NCI-H2196 treated with DMSO at 0.1 percent for 48 hours (cell line): ENCODE results near the gene IRF8.

Experiments
- DNase-seq: peaks from one replicate; lab custom pipeline; 2025; ENCODE audit not compliant: unreplicated experiment; lab: John Stamatoyannopoulos, UW

IRF8 gene

GRCh38 chr16:85913141-85913601, 14.2 kb downstream of the IRF8 start:
- DNase-seq: no peak

GRCh38 chr16:85913688-85914422, 14.9 kb downstream of the IRF8 start:
- no peak for DNase-seq

DNA sequence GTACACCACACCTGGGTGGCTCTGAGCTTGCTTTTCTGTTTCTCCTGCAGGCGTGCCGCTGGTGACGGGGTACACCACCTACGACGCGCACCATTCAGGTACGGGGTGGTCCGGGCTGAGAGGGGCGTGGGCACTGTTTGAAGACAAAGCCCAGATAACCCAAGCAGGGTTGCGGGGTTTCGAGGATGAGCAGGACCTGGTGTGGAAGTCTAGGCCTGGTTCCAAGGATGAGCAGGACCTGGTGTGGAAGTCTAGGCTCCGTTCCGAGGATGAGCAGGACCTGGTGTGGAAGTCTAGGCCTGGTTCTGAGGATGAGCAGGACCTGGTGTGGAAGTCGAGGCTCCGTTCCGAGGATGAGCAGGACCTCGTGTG, 15.4 kb downstream of the IRF8 start:
- no peak for DNase-seq

DNA sequence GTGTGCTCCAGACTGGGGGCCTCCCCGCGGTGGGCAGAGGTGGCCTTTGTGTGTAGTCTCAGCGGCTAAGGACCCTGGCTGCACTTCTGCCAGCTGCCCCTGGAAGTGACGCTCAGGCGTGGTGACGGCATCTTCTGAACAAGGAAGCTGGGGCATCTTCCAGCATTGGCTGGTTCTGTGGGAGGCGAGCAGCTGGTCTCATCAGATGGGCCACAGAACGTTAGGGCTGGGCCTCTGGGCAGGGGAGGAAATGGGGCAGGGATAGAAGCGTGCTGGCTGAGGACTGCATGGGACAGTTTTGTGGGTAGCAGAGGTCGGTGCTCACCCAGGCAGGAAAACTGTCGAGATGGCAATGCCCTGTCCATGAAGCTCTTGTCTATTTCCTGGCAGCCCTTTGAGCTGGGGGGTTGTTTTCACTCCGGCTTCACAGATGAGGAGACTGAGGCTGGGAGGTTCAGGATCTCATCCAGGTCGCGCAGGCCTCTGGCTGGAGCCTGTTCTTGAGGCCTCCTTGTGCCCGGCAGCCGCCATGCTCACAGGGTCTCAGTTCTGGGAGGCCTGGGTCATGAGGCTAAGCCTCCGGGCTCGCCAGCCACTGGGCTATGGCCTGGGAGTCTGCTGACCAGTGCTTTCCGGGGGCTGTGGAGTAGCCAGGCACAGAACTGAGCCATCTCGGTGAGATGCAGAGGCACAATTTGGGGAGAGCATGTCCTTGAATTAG, 16.3 kb downstream of the IRF8 start:
- no peak for DNase-seq

- DNase-seq: no peak
Observed at GRCh38 chr16:85916141-85916890, 17.4 kb downstream of the IRF8 start.

DNA sequence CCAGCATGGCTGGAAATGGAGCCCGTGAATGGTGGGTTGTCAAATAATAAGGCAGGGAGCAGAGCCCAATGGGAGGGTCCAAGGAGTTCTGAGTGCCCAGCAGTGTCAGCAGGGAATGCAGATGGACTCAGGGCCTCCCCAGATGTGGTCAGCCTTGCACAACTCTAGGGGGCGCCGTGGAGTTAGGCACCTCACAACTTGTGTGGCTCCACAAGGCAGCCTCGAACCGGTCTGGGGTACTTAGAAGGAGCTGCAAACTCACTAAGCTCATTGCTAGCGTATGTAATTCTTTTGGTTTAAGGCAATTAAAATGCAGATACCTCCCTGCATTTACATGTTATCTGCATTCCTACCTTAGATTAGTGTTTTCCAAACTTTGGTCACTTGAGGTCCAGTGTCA, 18.1 kb downstream of the IRF8 start:
- no peak for DNase-seq

DNA sequence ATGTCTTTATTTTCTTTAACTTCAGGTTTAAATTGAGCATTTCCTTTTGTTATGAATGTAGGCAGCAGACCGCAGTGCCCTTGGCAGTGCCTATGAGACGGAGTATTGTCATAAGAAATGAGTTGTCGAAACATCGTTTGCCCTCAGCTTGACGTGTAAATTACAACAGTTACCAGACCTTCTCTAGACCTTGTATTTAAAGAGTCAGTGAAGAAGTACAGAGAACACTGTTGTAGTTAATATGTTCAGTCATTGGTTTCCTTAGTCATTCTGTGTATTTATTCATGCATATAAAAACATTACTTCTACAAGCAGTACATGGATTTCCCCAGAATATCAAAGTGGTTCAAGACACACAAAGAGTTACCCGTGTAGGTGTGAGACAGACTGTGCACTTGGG, 19.0 kb downstream of the IRF8 start:
- no peak for DNase-seq

- DNase-seq: no peak
Observed at GRCh38 chr16:85918436-85918835, 19.5 kb downstream of the IRF8 start.

DNA sequence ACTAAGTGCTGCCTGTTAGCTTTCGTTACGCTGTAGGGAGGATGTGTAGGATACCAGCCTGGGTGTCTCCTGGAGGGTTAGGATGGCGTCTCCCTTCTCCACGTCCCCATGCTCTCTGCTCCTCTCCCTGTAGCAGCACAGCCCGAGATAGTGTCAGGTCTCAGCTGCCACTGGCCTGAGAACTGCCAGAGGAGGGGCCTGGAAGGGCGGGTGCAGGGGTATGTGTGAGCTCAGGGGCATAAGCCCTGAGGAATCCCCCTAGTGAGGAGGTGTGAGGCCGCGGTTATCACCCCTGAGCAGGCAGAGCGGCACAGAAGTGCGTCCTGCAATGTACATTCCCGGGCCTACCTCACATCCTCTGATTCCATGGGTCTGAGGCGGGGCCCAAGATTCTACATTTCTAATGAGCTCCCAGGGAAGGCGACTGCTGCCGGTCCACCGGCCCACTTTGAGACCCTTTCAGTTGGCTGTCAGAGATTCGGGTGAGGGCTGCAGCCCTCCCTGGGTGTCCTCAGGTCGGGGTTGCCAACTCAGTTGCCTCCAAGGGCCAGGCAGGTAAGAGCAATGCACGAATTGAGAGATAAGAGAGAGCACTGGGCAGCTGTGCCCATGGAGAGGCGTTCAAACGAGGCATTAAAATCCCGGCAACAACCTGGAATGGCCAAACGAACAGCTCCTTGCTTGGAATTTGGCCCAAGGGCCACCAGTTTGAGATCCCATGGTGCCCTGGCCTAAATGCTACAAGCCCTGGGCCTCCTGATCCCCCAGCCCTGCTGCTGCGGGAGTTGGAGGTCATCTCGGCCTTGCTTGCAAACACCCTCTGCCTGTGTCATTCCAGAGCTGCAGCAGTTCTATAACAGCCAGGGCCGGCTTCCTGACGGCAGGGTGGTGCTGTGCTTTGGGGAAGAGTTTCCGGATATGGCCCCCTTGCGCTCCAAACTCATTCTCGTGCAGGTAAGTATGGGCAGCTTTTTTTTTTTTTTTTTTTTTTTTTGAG, 20.6 kb downstream of the IRF8 start:
- no peak for DNase-seq

GRCh38 chr16:85921026-85921425, 22.1 kb downstream of the IRF8 start:
- no peak for DNase-seq

DNA sequence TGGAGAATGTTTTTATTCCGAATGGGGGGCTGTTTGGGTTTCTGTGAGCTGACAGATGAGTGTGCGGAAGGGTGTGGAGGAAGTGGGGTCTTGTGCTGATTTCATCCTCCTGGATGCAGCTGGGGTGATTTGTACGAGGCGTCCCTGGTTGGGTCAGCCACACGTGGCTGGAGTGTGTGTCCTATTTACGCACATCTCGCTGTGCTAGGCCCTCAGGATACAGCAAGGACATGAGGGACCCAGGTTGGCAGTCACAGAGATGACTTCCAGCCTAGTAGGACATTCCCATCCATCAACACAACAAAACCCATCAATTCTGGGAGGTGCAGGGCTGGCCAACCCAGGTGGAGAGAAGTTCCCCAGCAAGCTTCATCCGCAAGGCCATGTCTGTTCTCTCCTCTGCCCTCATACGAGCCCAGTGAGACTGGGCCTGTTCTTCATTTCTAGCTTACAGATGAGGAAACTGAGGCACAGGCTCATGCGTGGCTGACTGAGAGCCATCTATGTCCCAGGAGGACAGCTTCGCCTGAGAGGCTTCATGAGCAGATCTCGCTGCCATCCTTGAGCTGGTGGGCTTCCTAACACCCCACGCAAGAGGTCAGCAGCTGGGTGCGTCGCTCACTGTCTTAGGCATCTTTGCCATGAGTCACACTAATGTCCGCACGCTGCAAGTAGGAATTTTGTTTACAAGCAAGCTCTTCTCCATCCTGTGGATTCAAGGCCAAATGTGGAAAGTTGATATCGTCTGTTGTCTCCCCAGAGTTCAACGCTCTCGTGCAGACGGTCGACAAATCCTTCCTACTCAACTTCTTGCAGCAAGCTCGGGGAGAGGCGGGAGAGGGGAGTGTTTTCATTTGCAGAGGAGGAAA, 24.4 kb downstream of the IRF8 start:
- DNase-seq: no peak

GRCh38 chr16:85924675-85925074, 25.7 kb downstream of the IRF8 start:
- DNase-seq: no peak

DNA sequence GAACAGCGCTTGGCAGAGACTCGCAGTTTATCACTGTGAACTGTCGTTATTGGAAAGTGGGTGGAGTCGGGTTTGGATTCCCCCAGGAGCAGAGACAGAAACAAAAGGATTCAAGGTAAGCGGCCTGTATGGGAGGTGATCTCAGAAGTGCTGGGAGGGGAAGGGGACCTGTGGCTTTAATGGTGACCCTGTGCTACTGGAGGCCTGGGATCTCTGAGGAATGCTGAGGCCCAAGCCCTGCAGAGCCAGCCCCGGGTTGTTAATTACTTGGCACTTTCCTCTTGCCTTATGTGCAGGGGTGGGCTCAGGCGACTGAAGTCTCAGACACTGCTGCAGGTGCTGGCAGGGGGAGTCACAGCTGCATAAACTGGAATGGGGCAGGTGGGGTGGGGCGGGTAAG, 27.4 kb downstream of the IRF8 start:
- DNase-seq: no peak

DNA sequence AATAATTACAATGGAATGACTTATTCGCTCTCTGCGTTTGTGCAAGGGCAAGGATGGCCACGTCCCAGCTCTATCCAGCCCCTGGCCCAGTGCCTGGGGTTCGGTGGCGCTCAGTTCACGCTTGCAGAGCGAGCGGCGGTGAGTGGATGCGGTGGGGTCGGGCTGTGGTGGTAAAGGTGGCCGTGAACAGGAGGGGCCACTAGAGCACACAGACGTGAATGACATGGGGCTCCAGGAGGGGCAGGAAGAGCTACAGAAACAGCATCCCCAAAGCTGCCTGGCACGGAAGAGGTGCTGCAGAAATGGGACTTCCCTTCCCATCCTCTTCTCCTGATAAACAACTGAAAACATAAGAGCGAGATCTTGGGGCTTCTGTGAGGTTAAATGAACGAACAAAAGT, 28.4 kb downstream of the IRF8 start:
- no peak for DNase-seq

DNA sequence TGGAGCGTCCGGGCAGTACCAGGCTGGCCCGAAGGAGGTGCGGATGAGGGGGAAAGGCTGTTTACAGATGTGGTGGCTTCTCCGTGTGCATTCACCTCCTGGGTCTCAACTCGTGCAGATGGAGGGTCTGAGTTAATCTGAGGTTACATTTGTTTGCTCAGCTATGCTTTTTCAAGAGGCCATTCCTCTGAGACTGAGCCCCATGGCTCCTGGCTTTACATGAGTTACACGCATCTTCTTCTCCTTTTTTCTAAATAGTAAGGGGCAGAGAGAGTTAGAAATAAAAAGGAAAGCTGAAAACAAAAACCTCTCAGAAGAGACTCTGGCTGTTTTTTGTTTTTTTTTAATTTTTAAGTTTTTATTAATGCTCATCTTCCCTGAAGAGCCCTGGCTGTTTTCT, 29.0 kb downstream of the IRF8 start:
- DNase-seq: no peak

DNA sequence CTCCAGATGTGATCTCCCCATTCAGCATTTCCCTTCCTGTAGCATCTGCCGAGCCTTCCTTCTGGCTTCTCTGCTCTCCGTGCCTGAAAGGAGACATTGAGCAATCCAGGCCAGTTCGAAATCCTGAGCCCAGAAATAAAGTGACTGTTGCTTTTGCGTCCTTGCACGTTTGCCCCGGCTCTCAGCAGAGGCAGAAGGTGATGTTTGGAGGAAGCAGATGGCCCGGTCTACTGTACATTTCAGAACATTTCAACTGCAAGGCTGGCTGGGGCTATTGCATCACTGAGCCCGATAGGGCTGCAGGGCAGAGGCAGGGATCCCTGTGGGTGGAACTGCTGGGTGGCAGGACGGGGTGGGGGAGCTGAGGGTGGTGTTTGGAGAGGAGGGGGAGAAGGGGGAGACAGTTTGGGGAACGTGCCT, 29.4 kb downstream of the IRF8 start:
- no peak for DNase-seq

DNA sequence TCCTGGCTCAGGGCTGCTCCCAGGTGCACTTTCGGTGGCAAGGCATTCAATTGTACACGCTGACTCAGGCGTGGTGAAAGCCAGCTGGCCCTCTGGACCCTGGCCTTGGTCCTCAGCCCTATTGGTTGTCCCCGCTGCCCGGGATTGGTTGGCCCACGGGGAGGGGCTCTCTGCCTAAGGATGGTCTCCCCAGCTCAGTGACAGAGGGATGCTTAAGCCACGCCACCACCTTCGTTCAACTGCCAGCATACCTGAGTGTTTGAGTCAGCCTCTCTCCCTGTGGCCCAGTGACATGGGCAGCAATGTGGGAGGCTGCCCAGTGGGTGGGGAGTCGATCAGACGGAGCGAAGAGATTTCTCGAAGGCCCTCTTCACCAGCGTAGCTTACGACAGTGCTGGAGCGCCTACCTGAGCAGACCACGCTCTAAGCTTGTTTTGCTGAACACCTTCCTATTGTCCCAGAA, 30.3 kb downstream of the IRF8 start:
- DNase-seq: no peak

DNA sequence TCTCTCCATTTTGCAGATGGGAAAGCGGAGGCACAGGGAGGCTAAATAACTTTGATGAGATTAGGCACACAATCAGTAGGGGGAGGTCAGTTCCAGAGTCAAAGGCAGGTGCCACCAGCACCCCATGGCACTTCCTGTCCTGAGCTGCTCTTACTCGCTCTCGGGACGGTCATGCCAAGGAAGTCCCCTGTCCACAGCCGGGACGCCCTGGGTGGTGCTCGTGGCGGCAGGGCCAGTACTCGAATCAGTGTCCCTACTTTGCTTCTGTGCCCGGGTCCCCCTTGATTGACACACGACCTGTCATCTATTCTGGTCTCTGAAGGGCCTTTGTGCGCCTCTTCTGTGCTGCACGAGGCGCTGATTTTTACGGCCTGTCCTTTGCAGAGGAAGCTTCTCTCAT, 31.3 kb downstream of the IRF8 start:
- DNase-seq: no peak

DNA sequence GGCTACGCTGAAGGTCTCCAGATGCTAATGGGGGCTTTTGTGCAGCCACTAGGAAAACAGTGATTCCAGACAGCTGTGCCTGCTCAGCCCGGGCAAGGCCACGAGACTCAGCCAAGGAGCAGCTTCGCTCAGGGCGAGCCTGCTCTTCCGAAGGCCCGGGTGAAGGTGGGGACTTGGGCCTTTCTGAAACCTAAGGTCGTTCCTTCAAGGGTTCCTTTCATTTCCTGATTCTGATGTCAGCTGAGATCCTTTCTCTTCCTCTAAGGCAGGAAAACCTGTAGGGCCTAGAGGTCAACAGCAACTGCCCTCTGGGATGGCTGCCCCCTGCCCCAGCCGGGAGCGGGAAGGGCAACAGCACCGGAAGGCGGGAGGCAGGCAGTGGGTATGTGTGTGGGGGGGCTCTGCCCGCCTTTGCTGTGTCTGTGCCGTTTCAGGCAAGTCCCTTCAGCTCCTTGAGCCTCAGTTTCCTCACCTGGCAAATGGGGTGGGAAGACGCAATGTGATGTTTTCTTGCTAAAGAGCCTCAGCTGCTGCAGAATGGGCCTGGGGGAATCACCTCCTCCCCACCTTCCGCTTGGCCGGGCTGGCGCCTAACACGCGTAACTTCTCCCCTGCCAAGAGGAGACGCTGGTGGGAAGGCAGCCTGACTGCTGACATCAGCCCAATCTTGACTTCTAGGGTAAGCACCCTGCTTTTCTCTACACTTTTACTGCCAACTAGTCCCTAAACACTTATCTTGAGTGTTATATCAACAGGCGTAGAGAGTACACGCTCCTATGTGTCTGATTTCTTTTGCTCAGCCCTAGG, 32.8 kb downstream of the IRF8 start:
- DNase-seq: no peak
